ENCODE measurements around the gene PLD5.
"Not testable (repeated sequence)": the region's sequence is repeated elsewhere in the genome, so short reads cannot be mapped to it uniquely, and the experiment has no call there.

PLD5 gene

GRCh38 chr1:242288067-242288466, 236.4 kb downstream of the PLD5 start:
- not testable (repeated sequence) for DNase-seq (ENCODE audit: low read depth in 2 of 3, low spot score in 1 of 3)

GRCh38 chr1:242282758-242283485, 241.6 kb downstream of the PLD5 start:
- DNase-seq (ENCODE audit: low read depth in 2 of 3, low spot score in 1 of 3) = not testable (repeated sequence)

GRCh38 chr1:242278406-242278805, 246.1 kb downstream of the PLD5 start:
- DNase-seq (ENCODE audit: low read depth in 2 of 3, low spot score in 1 of 3) = not testable (repeated sequence)

- not testable (repeated sequence) for DNase-seq (ENCODE audit: low read depth in 2 of 3, low spot score in 1 of 3)
Measured at GRCh38 chr1:242276769-242277168, 247.7 kb downstream of the PLD5 start.

GRCh38 chr1:242267004-242267403, 257.5 kb downstream of the PLD5 start:
- not testable (repeated sequence) for DNase-seq (ENCODE audit: low read depth in 2 of 3, low spot score in 1 of 3)

GRCh38 chr1:242264419-242264818, 260.1 kb downstream of the PLD5 start:
- DNase-seq (ENCODE audit: low read depth in 2 of 3, low spot score in 1 of 3) = not testable (repeated sequence)

- no peak for DNase-seq (ENCODE audit: low read depth in 2 of 3, low spot score in 1 of 3)
Measured at GRCh38 chr1:242245255-242245654, 279.2 kb downstream of the PLD5 start.

GRCh38 chr1:242243472-242243871, 281.0 kb downstream of the PLD5 start:
- DNase-seq (ENCODE audit: low read depth in 2 of 3, low spot score in 1 of 3) = no peak

- DNase-seq (ENCODE audit: low read depth in 2 of 3, low spot score in 1 of 3) = no peak
Measured at GRCh38 chr1:242242983-242243382, 281.5 kb downstream of the PLD5 start.

GRCh38 chr1:242241936-242242335, 282.6 kb downstream of the PLD5 start:
- DNase-seq (ENCODE audit: low read depth in 2 of 3, low spot score in 1 of 3) = no peak

- no peak for DNase-seq (ENCODE audit: low read depth in 2 of 3, low spot score in 1 of 3)
Measured at GRCh38 chr1:242240691-242241090, 283.8 kb downstream of the PLD5 start.

GRCh38 chr1:242240077-242240476, 284.4 kb downstream of the PLD5 start:
- no peak for DNase-seq (ENCODE audit: low read depth in 2 of 3, low spot score in 1 of 3)

- no peak for DNase-seq (ENCODE audit: low read depth in 2 of 3, low spot score in 1 of 3)
Measured at GRCh38 chr1:242239398-242239797, 285.1 kb downstream of the PLD5 start.

- no peak for DNase-seq (ENCODE audit: low read depth in 2 of 3, low spot score in 1 of 3)
Measured at GRCh38 chr1:242237051-242237450, 287.4 kb downstream of the PLD5 start.

- DNase-seq (ENCODE audit: low read depth in 2 of 3, low spot score in 1 of 3) = no peak
Measured at GRCh38 chr1:242228991-242229390, 295.5 kb downstream of the PLD5 start.

- no peak for DNase-seq (ENCODE audit: low read depth in 2 of 3, low spot score in 1 of 3)
Measured at GRCh38 chr1:242225767-242226573, 298.5 kb downstream of the PLD5 start.

- not testable (repeated sequence) for DNase-seq (ENCODE audit: low read depth in 2 of 3, low spot score in 1 of 3)
Measured at GRCh38 chr1:242224878-242225766, 299.4 kb downstream of the PLD5 start.

- DNase-seq (ENCODE audit: low read depth in 2 of 3, low spot score in 1 of 3) = no peak
Measured at GRCh38 chr1:242224461-242224860, 300.0 kb downstream of the PLD5 start.

GRCh38 chr1:242219905-242220304, 304.6 kb downstream of the PLD5 start:
- no peak for DNase-seq (ENCODE audit: low read depth in 2 of 3, low spot score in 1 of 3)

GRCh38 chr1:242219298-242219901, 305.1 kb downstream of the PLD5 start:
- no peak for DNase-seq (ENCODE audit: low read depth in 2 of 3, low spot score in 1 of 3)

GRCh38 chr1:242216368-242216767, 308.1 kb downstream of the PLD5 start:
- no peak for DNase-seq (ENCODE audit: low read depth in 2 of 3, low spot score in 1 of 3)

All from stimulated activated CD4-positive, alpha-beta T cell treated with anti-CD3 and anti-CD28 coated beads, Interleukin-12 subunit alpha, Interleukin-12 subunit beta, amount 100 ng/mL, for 48 hours (primary cell).